Left lobe of liver (tissue), 2 donors: ENCODE data around the gene STAT3. TPM values are rescaled to one million over a fixed set of nuclear protein-coding genes. Genes with fewer than 3 reads are reported as not detected.
"Not testable (repeated sequence)": the region's sequence is repeated elsewhere in the genome, so short reads cannot be mapped to it uniquely, and the experiment has no call there.

ENCODE experiments used
- ATAC-seq: fragments of 200-7000 bp; cut with Tn5 transposase; one replicate; pipeline ENCODE4 v1.9.1; 2020; ENCODE audit warnings: mild to moderate bottlenecking, moderate library complexity
- DNase-seq: peaks from one replicate; pipeline ENCODE4 v3.0.0-alpha.2; 2020; ENCODE audit warnings: low spot score
- total RNA-seq: library from RNA; stranded (reverse); gene quantifications from one replicate; pipeline ENCODE4 v1.2.1, GENCODE V29; 2021
- donor health status: DM: no; HTN: no; CAD: no; lungs with moderate emphysema.
- donor health status: DM: no; HTN: yes; CAD: no.

The STAT3 gene
- total RNA-seq, 1 donor from 2014 or later, result 112 TPM

DNA sequence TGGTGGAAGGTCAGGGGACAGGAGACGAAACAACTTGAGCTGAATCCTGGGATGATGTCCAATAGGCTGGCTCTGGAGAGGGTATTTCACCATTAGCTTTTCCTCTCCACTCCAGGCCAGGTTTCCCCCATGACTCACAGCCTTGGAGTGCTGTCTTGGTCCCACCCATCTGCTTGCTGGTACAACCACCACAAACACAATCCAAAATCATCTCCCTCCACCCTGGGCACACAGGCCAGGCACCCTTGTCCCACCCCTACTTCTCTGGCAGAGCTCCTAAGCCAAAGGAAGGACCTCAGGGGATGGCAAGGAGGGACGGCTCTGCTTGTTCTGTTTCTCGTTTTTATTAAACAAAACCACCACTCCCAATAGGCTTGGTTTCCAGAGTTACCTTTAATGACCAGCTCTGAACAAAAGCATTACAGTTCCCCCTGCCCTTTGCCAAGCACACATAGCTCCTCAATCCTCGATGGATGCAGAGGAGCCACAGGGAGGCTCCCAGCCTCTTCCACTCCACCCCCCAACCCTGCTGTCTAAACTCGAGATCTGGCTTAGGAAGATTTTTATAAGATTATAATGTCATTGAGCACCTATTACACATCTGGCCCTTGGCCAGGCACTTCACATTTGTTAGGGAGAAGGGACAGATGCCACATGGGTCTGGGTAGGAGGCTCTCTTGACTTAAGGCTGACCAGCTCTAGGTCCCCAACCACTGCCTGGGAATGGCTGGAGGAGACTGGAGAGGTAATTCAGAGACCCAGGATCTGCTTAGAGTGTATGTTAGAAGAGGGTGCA is 21.5 kb upstream of the STAT3 start:
- ATAC-seq (no peak), DNase-seq (no peak)

DNA sequence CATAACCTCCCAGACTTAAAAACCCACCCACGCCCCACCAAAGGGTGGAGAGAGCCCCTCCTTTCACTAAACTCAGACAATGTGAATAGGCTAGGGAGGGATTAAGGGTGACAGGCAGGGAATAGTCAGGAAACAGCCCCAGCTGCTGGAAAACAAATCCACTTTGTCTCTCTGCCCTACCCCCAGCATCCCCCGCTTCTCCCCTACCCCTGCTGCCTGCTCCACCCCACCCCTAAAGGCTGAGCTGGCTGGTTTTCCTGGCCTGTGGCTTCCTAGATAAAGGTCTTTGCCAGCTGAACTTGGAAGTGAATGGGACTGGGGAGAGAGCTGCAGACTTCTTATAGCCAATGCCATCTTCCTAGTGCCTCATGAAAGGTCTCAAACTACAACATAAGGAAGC is 19.8 kb upstream of the STAT3 start:
- DNase-seq (no peak), ATAC-seq (no peak)

DNA sequence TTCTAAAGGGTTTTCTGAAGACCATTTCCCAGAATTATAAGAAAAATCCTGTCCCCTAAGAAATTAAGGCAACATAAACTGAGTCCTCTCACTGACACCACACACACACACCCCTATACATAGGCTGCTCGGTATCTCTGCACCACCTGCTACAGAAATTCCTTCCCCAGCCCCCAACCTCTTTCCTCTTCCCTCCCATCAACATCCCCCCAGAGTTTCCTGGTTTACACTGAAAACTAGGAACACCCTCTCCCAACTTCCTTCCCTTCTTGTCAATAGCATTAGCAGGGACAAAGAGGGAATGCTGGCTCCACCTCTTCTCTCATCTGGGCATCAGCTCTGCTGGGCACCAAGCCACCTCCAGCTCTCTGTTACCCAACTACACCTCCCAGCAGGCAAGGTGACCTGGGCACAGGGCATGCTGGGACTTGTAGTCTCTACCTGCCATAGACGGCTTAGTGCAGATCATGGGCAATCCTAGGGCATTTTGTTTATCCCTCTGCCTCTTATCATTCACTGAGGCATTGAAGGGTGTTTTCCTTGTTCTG is 19.1 kb upstream of the STAT3 start:
- ATAC-seq (peak; percentile 94), DNase-seq (peak; percentile 92)

DNA sequence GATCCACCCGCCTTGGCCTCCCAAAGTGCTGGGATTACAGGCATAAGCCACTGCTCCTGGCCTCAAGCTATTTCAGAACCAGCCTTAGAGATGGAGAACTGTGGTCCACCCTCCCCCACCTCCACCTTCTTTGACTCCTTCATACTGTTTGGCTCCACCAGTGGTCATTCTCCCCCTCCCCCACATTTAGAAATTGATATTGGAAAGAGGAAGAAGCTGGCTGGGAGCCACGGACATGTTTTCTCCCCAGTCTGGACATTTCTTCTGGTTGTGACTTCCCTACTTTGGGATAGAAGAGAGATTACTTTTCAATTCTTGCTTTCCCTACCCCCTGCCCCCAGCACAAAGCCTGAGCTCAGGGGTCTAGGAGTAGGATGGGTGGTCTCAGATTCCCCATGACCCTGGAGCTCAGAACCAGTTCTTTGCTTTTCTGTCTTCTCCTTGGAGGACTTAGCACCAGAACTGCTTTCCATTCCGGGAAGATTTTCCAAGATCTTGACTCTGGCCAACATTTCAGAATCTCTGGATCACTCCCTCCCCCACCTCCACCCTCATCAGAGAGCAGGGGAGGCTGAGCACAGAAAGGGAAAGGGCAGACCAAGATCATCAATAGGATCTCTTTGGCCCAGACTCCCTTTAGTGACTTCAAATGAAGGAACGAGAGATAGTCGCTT is 18.5 kb upstream of the STAT3 start:
- DNase-seq (no peak), ATAC-seq (no peak)

DNA sequence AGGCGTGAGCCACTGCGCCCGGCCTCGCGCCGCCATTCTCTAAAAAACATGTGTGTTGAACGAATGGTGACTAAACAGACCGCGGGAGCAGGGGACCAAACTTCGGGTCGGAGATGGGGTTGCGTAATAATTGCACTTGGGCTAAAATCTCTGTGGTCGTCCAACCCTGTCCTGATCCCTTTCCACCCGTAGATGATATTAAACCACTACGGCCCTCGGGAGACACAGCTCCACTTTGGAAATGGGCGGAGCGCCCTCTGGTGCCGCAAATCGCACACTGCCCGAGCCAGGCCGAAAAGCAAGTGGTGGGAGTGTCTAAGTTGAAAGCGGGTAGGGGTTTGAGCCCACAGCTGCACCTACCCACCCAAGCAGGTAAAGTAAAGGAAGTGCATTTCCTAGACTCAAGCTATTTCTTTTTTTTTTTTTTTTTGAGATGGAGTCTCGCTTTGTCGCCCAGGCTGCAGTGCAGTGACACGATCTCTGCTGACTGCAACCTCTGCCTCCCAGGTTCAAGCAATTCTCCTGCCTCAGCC is 17.8 kb upstream of the STAT3 start:
- DNase-seq, result peak; percentile 84
- peak; percentile 80 for ATAC-seq

DNA sequence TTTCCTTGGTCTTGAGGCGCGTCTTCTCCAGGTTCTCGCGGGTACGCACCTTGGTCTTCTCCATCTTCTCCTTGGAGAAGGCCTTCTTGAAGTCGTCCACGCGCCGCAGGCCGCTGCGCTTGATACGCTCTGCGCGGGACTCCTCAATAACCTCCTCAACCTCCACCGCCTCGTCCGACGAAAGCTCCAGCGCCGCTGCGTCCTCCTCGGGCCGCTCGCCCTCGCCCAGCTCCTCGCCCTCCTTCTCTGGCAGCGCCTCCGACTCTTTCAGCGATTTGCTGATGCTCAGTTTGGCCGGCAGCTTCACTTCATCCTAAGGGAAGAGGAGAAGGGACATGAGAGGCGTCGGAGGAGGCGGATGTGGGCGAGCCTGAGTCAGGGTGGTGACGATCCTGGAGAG is 16.8 kb upstream of the STAT3 start:
- ATAC-seq (no peak), DNase-seq (no peak)

- no peak for ATAC-seq
- DNase-seq, result no peak
Observed at GRCh38 chr17:42404326-42405055, 16.2 kb upstream of the STAT3 start.

GRCh38 chr17:42403150-42403549 is 14.9 kb upstream of the STAT3 start:
- ATAC-seq, result no peak
- no peak for DNase-seq

DNA sequence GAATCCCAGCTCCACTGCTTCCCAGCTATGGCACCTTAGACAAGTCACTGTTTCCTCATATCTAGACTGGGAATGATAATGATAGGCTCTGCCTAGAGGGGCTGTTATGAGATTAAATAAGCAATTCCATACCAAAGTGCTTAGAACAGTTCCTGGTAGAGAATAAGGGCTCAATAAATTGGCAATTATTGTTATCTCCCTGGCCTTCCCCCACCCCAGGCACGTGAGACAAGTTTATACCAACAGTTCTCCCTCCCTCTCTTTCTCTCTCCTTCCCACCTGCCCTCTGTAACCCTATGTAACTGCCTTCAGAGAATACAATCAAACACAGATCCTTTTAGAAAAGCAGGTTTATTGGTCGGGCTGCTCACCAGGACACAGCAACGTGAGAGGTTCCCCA is 13.9 kb upstream of the STAT3 start:
- DNase-seq (no peak), ATAC-seq (no peak)

DNA sequence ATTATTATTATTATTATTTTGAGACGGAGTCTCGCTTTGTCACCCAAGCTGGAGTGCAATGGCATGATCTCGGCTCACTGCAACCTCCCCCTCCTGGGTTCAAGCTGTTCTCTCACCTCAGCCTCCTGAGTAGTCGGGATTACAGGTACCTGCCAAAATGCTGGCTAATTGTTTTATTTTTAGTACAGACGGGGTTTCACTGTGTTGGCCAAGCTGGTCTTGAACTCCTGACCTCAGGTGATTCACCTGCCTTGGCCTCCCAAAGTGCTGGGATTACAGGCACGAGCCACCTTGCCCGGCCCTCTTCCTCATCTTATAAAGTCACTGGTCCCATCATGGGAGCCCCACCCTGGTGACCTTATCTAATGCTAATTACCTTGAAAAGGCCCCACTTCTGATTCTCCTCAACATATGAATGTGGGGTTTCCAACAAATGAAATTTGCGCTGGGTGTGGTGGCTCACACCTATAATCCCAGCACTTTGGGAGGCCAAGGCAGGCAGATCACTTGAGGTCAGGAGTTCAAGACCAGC is 12.7 kb upstream of the STAT3 start:
- DNase-seq, ATAC-seq: not testable (repeated sequence)

- ATAC-seq, result peak; percentile 73
- DNase-seq, result no peak
Observed at GRCh38 chr17:42399948-42400843, 12.0 kb upstream of the STAT3 start.

DNA sequence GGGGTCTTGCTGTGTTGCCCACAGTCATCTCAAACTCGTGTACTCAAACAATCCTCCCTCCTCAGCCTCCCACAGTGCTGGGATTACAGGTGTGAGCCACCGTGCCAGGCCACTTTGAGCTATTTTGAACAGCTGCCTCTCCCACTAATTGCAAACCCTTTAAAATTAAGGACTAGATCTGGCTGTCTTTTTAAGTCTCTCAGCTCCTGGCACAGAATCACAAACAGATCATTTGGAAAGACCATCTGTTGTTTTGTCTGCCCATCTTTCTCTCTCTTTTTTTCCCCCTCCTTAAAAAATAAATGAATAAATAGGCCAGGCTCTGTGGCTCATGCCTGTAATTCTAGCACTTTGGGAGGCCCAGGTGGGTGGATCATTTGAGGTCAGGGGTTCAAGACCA is 10.9 kb upstream of the STAT3 start:
- ATAC-seq (no peak), DNase-seq (no peak)

DNA sequence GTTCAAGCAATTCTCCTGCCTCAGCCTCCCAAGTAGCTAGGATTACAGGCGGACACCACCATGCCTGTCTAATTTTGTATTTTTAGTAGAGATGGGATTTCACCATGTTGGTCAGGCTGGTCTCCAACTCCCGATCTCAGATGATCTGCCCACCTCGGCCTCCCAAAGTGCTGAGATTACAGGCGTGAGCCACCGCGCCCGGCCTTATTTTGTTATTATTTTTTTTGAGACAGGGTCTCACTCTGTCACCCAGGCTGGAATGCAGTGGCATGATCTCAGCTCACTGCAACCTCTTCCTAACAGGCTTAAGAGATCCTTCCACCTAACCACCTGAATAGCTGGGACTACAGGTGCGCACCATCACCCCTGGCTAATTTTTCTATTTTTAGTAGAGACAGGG is 7.4 kb upstream of the STAT3 start:
- DNase-seq, ATAC-seq: not testable (repeated sequence)

DNA sequence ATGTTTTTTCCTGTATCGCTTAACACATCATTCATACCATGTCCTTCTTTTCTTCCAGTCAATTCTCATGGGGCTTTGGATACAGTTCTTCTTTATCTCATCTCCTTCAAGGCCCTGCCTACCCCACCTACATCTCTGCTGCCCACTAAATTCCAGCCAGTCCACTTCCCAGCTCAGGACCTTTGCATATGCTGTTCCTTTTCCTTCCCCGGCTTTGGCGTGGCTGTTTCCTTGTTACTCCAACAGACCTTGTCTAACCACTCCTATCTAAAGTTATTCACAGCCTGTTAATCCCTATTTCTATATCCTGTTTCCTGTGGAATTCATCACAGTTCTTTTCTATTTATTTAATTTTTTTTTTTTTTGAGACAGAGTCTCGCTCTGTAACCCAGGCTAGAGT is 6.6 kb upstream of the STAT3 start:
- no peak for ATAC-seq

DNA sequence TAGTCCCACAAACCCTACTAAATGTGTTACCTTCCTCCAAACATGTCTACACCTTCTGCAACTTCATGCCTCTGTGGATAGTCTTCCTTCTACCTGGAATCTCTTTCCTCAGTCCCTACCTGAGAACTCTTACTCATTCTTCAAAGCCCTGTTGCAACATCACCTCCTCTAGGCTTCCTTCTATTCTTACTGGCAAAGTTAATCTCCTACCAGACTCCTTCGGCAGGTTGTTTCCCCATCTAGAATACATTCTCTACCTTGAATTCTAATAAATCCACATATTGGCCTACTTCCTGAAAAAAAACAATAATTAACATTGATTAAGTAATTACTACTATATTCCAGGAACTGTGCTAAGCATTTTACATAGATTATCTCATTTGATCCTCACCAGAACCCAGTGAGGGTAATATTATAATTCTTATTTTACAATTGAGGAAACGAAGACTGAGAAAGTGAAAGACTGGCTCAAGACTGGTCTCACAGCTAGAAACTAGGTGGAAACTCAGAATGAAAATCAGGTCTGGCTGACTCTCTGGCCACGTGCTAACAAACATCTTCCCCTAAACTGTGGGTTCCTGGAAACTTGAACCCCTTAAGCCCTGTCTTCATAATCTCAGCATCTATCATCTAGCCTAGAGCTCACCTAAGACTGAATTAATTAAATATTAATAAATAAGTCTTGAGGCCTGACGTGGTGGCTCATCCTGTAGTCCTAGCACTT is 4.6 kb upstream of the STAT3 start:
- DNase-seq (no peak), ATAC-seq (no peak)

More for the DNA sequence above, 6.6 kb upstream of the STAT3 start:
- no peak for DNase-seq

DNA sequence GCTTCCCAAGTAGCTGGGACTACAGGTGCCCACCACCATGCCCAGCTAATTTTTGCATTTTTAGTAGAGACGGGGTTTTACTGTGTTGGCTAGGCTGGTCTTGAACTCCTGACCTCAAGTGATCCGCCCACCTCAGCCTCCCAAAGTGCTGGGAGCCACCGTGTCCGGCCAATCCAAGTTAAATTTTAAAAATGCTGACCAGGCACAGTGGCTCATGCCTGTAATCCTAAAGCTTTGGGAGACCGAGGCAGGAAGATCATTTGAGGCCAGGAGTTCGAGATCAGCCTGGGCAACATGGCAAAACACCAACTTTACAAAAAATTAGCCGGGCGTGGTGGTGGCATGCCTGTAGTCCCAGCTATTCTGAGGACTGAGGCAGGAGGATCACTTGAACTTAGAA is 3.2 kb upstream of the STAT3 start:
- not testable (repeated sequence) for ATAC-seq, DNase-seq

DNA sequence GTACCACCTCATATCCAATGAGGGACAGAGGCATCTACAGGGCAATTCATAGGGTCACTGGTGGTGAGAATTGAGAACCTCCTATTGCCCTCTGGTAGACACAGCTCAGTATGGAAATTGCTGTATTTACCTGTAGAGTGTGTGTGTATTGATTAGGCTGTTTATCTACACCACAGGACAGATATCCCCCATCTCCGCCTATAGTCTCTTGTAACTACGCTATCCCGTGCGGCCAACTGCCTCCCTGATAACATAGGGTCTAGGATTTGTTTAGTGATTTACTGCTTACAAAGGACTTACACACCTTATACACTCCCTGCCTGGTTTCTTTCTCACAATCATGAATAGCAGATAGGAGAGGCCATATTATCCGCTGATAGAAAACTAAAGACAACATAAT is 1.7 kb upstream of the STAT3 start:
- DNase-seq, result no peak

DNA sequence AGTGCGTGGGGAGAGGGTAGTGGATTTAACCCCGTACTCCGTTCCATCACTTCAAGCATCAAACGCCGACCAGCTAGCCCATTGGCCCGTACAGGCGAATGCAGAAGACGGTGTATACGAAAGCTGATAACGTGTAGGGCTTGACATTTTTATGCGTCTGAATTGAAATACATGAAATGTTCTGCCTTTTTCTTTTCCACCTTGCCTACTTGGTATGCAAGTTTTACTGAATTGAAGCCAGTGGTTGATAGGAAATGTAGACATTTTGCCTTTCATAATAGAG is 834 bp upstream of the STAT3 start:
- no peak for DNase-seq
- peak; percentile 2 for ATAC-seq

More for the DNA sequence above, 1.7 kb upstream of the STAT3 start:
- no peak for ATAC-seq

- peak; percentile 64 for DNase-seq
- ATAC-seq, result peak; percentile 39
Observed at GRCh38 chr17:42387661-42388380, 421 bp downstream of the STAT3 start.
